ENCODE data around the gene CC2D1B. TPM values are rescaled to one million over a fixed set of nuclear protein-coding genes. Genes with fewer than 3 reads are reported as not detected.

Gene CC2D1B
- total RNA-seq, 1 donor from 2014 or later = 9.4 TPM

- H3K4me1 Mint-ChIP-seq = no peaks in the 10 kb centered on the region
- no peak overlapping the region for H3K4me2 ChIP-seq
Measured at GRCh38 chr1:52337439-52337838, 28.6 kb downstream of the CC2D1B start.

GRCh38 chr1:52334906-52335528 is 31.0 kb downstream of the CC2D1B start:
- no peak overlapping the region for H3K27ac Mint-ChIP-seq
- no peaks in the 10 kb centered on the region for H3K36me3 ChIP-seq
- no peaks in the 10 kb centered on the region for H3K79me2 ChIP-seq (ENCODE audit: low read depth)

More at GRCh38 chr1:52337439-52337838, 28.6 kb downstream of the CC2D1B start:
- no peak overlapping the region for H3K27ac ChIP-seq
- no peak overlapping the region for H3K9ac ChIP-seq
- Mint-ChIP-seq H3K27ac (no peak overlapping the region), H3K9me3 (no peaks in the 10 kb centered on the region), H3K36me3 (peaks cover 11% of the 10 kb centered on the region), H3K27me3 (ENCODE audit: insufficient read depth, low read depth) (no peaks in the 10 kb centered on the region), H3K4me3 (no peak overlapping the region)
- TF ChIP-seq, protein P1, sequence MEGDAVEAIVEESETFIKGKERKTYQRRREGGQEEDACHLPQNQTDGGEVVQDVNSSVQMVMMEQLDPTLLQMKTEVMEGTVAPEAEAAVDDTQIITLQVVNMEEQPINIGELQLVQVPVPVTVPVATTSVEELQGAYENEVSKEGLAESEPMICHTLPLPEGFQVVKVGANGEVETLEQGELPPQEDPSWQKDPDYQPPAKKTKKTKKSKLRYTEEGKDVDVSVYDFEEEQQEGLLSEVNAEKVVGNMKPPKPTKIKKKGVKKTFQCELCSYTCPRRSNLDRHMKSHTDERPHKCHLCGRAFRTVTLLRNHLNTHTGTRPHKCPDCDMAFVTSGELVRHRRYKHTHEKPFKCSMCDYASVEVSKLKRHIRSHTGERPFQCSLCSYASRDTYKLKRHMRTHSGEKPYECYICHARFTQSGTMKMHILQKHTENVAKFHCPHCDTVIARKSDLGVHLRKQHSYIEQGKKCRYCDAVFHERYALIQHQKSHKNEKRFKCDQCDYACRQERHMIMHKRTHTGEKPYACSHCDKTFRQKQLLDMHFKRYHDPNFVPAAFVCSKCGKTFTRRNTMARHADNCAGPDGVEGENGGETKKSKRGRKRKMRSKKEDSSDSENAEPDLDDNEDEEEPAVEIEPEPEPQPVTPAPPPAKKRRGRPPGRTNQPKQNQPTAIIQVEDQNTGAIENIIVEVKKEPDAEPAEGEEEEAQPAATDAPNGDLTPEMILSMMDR (IDR thresholded peaks at IDR 0.05) = no peak
- TF ChIP-seq EZH2 (IDR thresholded peaks at IDR 0.05) = no peak
- no peak for TF ChIP-seq EZH2phosphoT487 (IDR thresholded peaks at IDR 0.05)
- no peaks in the 10 kb centered on the region for H4K20me1 ChIP-seq (ENCODE audit: low read depth)
- no peaks in the 10 kb centered on the region for H3K36me3 ChIP-seq
- H2AFZ ChIP-seq (replicated peaks) = no peak overlapping the region
- DNase-seq (ENCODE audit: low spot score) = no peak
- no peaks in the 10 kb centered on the region for H3K27me3 ChIP-seq
- no peaks in the 10 kb centered on the region for H3K4me1 ChIP-seq
- no peaks in the 10 kb centered on the region for H3F3A ChIP-seq (ENCODE audit: low read depth)
- H3K9me3 ChIP-seq (ENCODE audit: low read depth) = no peaks in the 10 kb centered on the region
- no peak overlapping the region for H3K4me3 ChIP-seq
- H3K79me2 ChIP-seq (ENCODE audit: low read depth) = no peaks in the 10 kb centered on the region

DNA sequence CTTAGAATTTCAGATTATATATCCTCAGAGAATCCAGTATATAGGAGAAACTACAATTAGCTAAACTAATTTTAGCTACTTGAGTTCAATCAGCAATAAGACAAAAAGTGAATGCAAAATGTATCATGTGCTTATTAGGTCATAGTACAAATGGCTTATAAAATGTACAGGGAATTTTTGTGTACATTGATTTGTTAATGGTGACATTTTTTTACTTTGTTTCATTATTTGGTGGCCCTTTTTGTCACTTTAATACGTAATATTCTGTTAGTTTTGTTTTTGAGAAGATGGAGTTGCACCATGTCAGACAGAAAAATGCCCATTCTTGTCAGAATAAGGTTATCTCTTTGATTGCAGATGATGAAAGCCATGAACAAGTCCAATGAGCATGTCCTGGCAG is 33.6 kb downstream of the CC2D1B start:
- H3K27me3 Mint-ChIP-seq (ENCODE audit: insufficient read depth, low read depth) = peaks cover 2% of the 10 kb centered on the region
- TF ChIP-seq EZH2 (IDR thresholded peaks at IDR 0.05) (no peak), EZH2phosphoT487 (IDR thresholded peaks at IDR 0.05) (no peak)
- TF ChIP-seq, protein P1 (IDR thresholded peaks at IDR 0.05) = no peak
- no peaks in the 10 kb centered on the region for H3K79me2 ChIP-seq (ENCODE audit: low read depth)
- H3K27me3 ChIP-seq = no peaks in the 10 kb centered on the region
- H3K4me1 Mint-ChIP-seq = no peaks in the 10 kb centered on the region
- no peak overlapping the region for H3K9ac ChIP-seq
- H3K4me3 ChIP-seq = no peak overlapping the region
- no peaks in the 10 kb centered on the region for H3K36me3 ChIP-seq
- H3K4me3 Mint-ChIP-seq = no peak overlapping the region
- no peaks in the 10 kb centered on the region for H4K20me1 ChIP-seq (ENCODE audit: low read depth)
- H3K9me3 ChIP-seq (ENCODE audit: low read depth) = no peaks in the 10 kb centered on the region
- no peak overlapping the region for H3K27ac ChIP-seq
- H3K4me2 ChIP-seq = no peak overlapping the region
- no peak for DNase-seq (ENCODE audit: low spot score)
- H3K9me3 Mint-ChIP-seq = no peaks in the 10 kb centered on the region
- no peak overlapping the region for H3K27ac Mint-ChIP-seq
- peaks cover 7% of the 10 kb centered on the region for H3K36me3 Mint-ChIP-seq
- H2AFZ ChIP-seq (replicated peaks) = no peak overlapping the region
- H3F3A ChIP-seq (ENCODE audit: low read depth) = no peaks in the 10 kb centered on the region
- no peaks in the 10 kb centered on the region for H3K4me1 ChIP-seq

More at GRCh38 chr1:52334906-52335528, 31.0 kb downstream of the CC2D1B start:
- no peak overlapping the region for H3K4me3 Mint-ChIP-seq
- H3K4me2 ChIP-seq = no peak overlapping the region
- peaks cover 2% of the 10 kb centered on the region for H3K27me3 Mint-ChIP-seq (ENCODE audit: insufficient read depth, low read depth)
- peaks cover 11% of the 10 kb centered on the region for H3K36me3 Mint-ChIP-seq
- H3K9me3 Mint-ChIP-seq = no peaks in the 10 kb centered on the region
- no peaks in the 10 kb centered on the region for H3K9me3 ChIP-seq (ENCODE audit: low read depth)
- no peaks in the 10 kb centered on the region for H4K20me1 ChIP-seq (ENCODE audit: low read depth)
- no peak overlapping the region for H3K4me3 ChIP-seq
- no peak overlapping the region for H3K27ac ChIP-seq
- no peaks in the 10 kb centered on the region for H3F3A ChIP-seq (ENCODE audit: low read depth)
- DNase-seq (ENCODE audit: low spot score) = no peak
- H3K27me3 ChIP-seq = no peaks in the 10 kb centered on the region
- H3K4me1 Mint-ChIP-seq = no peaks in the 10 kb centered on the region
- TF ChIP-seq EZH2phosphoT487 (IDR thresholded peaks at IDR 0.05) (no peak), EZH2 (IDR thresholded peaks at IDR 0.05) (no peak)
- TF ChIP-seq, protein P1 (IDR thresholded peaks at IDR 0.05) = no peak
- no peak overlapping the region for H2AFZ ChIP-seq (replicated peaks)
- H3K4me1 ChIP-seq = no peaks in the 10 kb centered on the region
- H3K9ac ChIP-seq = no peak overlapping the region
